Stomach (tissue), 4 donors: Measurements from ENCODE around the gene P2RY8.

ENCODE experiments used
- EP300 ChIP-seq: sonication (generic); formaldehyde crosslinking; IDR thresholded peaks from one replicate; pipeline ENCODE4 v1.6.1; 2017; ENCODE audit warnings: antibody characterized with exemption
- POLR2AphosphoS5 ChIP-seq, 3 donors: sonication (generic); formaldehyde crosslinking; IDR thresholded peaks; one replicate each; pipeline ENCODE4 v1.6.1; 2016; ENCODE audit warnings: antibody characterized with exemption in 3 of 3
- TF ChIP-seq, protein P1 (sequence below), 7 experiments: fragments of 450-650 bp in 4 of 7; fragments of 200-600 bp in 3 of 7; sonication (generic) in 3 of 7; IDR thresholded peaks; one replicate each; pipeline ENCODE4 v1.5.1; 2016 to 2019; ENCODE audit warnings: antibody characterized with exemption in 7 of 7, control low read depth in 2 of 7, mild to moderate bottlenecking in 1 of 7

- TF ChIP-seq, protein P1, sequence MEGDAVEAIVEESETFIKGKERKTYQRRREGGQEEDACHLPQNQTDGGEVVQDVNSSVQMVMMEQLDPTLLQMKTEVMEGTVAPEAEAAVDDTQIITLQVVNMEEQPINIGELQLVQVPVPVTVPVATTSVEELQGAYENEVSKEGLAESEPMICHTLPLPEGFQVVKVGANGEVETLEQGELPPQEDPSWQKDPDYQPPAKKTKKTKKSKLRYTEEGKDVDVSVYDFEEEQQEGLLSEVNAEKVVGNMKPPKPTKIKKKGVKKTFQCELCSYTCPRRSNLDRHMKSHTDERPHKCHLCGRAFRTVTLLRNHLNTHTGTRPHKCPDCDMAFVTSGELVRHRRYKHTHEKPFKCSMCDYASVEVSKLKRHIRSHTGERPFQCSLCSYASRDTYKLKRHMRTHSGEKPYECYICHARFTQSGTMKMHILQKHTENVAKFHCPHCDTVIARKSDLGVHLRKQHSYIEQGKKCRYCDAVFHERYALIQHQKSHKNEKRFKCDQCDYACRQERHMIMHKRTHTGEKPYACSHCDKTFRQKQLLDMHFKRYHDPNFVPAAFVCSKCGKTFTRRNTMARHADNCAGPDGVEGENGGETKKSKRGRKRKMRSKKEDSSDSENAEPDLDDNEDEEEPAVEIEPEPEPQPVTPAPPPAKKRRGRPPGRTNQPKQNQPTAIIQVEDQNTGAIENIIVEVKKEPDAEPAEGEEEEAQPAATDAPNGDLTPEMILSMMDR (IDR thresholded peaks at IDR 0.05), result no peak
- no peak for TF ChIP-seq EP300
- TF ChIP-seq POLR2AphosphoS5 (IDR thresholded peaks at IDR 0.05), result no peak
These were observed 102.1 kb downstream of the P2RY8 start for GRCh38 chrX:1434871-1435240.
